Renal cortex interstitium (tissue), 15 donors: Measurements from ENCODE around the gene CRYGS. TPM values are rescaled to one million over a fixed set of nuclear protein-coding genes. Genes with fewer than 3 reads are reported as not detected.
"Not testable (repeated sequence)": the region's sequence is repeated elsewhere in the genome, so short reads cannot be mapped to it uniquely, and the experiment has no call there.

Source experiments
- DNase-seq, 11 donors: peaks; one replicate each; pipeline ENCODE4 v3.0.0-alpha.2; 2013; ENCODE audit warnings: low read depth in 9 of 11, low spot score in 4 of 11; ENCODE audit errors: extremely low read depth in 1 of 11
- long read RNA-seq, 16 experiments: transcript quantifications; one replicate each; lab custom pipeline, GENCODE V29; 2026
- polyA plus RNA-seq, 3 donors: library from polyadenylated mRNA; unstranded; fragments of 120-200 nt; gene quantifications; one replicate each; pipeline ENCODE4 v1.2.1, GENCODE V29; 2013; ENCODE audit not compliant: insufficient read length in 3 of 3

CRYGS gene
- polyA plus RNA-seq: 10 to 100 TPM in 1 of 3 donors, 1 to 10 TPM in 2; 4.9 to 11.2 (median 5.2) TPM
- long read RNA-seq, donor 1: 0 reads
- long read RNA-seq, donor 2, partial matches to known transcripts: 0 of 1 reads
- long read RNA-seq, donor 2, other reads (novel, unspliced or antisense): 0 of 1 reads
- long read RNA-seq, donor 3, partial matches to known transcripts: 0 of 1 reads
- long read RNA-seq, donor 3, other reads (novel, unspliced or antisense): 0 of 1 reads
- long read RNA-seq, donor 4, partial matches to known transcripts: 0 of 1 reads
- long read RNA-seq, donor 4, other reads (novel, unspliced or antisense): 0 of 1 reads
- long read RNA-seq, donor 5: 0 reads
- long read RNA-seq, donor 6: 0 reads
- long read RNA-seq, donor 7, partial matches to known transcripts: 0 of 1 reads
- long read RNA-seq, donor 7, other reads (novel, unspliced or antisense): 0 of 1 reads
- long read RNA-seq, donor 8, partial matches to known transcripts: 0 of 2 reads
- long read RNA-seq, donor 8, other reads (novel, unspliced or antisense): 0 of 2 reads
- long read RNA-seq, donor 9, partial matches to known transcripts: 0 of 1 reads
- long read RNA-seq, donor 9, other reads (novel, unspliced or antisense): 0 of 1 reads
- long read RNA-seq, donor 10, partial matches to known transcripts: 0 of 2 reads
- long read RNA-seq, donor 10, other reads (novel, unspliced or antisense): 0 of 2 reads
- long read RNA-seq, donor 11: 0 reads
- long read RNA-seq, donor 12: 0 reads
- long read RNA-seq, donor 13: 0 reads
- long read RNA-seq, donor 14, partial matches to known transcripts: 0 of 2 reads
- long read RNA-seq, donor 14, other reads (novel, unspliced or antisense): 0 of 2 reads
- long read RNA-seq, donor 15: 0 reads
- long read RNA-seq, donor 16, partial matches to known transcripts: 0 of 4 reads
- long read RNA-seq, donor 16, other reads (novel, unspliced or antisense): 0 of 4 reads

DNA sequence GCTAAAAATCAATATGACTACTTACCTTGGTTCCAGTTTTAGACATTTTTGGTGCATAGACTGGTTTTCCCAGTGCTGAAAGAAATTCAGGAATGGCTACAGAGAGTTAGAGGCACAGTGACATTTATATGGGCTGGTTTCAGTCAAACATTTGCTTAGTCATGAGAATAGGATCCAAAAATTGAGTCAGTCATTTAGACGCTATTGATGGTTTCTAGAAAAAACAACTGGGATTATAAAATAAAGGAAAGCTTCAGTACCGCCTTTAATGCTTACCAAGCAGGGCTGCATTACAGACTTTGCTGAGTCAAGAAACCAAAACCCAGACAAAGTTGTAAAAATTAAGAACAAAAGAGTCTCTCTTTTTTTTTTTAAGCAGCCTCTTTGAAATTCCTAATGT lies at the start of gene CRYGS:
Gene CRYGS (minus strand): TSS at position 100 of the 400 bp plus-strand sequence. CDS start 54 bp downstream, at position 46.
- DNase-seq: no peak

DNA sequence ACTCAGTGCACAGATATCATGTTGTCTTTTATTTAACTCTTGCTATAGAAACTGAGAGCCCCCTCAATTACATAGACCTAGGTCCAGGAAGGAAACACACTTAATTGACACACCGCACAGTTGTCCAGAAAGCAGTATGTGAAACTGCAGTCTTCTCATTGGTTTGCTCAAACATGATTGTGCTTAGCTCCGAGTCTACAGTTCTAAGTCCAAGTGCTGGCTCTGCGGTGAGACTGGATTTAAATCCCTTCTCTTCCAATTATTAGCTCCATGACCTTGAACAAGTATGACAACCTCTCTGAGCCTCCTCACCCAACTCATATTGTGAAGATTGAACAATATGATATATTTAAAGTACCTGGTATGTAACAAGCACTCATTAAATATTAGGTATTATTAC lies 49.7 kb upstream of the CRYGS start:
- no peak for DNase-seq

DNA sequence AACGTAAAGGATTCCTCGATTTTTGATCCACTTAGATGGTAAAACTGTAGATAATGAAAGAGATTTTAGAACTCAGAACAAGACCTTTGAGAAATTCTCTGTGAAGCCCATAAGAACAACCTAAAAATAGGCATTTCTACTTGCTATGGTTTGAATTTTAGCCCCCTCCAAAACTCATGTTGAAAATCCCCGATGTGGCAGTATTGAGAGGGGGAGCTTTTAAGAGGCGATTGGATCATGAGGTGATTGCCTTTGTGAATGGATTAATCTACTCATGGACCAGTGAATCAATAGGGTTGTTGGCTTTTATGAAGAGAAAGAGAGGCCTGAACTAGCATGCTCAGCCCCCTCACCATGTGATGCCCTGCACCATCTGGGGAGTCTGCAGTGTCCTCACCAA lies 48.5 kb upstream of the CRYGS start:
- no peak for DNase-seq

DNA sequence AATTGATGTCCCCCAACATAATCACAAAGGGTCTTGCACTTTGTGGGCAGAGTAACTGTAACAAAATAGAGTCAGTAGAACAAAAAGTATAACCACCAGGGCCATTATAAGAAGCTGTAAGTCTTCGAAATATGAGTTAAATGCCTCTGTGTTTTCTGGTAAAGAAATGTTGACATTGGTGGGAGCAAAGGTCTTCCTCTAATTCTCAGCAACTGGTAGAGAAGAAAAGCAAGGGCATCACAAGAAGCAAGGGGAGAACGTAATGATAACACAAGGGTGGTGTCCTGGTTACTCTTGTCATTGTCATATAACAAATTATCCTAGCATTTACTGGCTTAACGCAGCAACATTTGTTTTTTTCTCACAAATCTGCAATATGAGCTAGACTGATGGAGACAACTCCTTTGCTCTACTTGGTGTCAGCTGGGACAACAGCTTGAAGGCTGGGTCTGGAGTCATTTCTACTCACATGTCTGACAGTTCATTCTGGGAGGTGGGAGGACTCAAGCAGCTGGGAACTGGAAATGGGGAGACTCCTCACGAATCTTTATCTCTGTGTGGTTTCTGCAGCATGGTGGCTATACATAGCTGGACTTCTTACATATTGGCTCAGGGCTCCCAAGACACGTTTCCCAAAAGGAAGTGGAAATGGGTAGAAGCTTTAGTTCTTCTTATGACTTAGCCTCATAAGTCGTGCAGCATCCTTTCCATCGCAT lies 46.6 kb upstream of the CRYGS start:
- DNase-seq: no peak

DNA sequence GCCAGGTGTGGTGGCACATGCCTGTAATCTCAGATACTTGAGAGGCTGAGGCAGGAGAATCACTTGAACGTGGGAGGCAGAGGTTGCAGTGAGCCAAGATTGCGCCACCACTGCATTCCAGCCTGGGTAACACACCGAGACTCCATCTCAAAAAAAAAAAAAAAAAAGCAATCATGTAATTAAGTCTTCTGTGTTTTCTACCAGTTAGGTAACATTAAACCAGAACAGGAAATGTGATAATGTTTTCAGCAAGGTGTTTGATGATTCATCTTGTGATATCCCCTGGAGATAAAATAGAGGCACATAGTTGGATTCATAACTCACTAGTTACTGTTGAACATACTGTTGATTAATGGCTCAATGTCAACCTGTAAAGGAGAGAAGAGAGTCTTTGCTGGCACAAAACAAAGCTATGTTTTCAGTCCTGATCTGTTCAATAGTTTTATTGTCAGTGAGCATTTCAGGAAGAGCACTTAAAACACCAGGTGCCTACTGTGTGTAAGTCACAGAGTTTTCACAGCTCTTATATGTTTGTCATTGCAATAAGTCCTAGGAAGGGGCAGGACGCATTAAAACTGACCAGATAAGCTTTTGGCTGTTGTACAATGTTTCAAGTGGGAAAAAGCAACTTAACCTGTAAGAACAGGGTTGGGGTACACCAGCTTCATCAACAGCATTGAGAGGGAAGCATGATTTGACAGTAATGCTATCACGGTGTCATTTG lies 45.8 kb upstream of the CRYGS start:
- DNase-seq: no peak

DNA sequence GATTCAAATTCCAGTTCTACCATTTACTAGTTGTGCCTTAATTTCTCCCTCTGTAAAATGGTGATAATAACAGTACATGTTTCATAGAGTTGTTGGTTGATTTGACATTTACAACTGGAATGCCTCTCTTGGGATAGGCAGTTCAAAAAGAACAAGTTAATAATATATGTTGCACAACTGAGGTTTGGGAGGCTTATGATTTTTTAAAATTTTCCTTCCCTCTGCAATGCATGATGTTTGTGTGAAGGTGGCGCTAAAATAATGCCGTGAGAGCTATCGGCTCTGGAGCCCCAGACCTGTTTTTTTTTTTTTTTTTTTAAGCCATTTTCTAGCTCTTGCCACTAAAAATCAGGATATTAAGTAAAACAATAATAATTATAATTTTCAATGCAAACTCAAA lies 44.9 kb upstream of the CRYGS start:
- no peak for DNase-seq

DNA sequence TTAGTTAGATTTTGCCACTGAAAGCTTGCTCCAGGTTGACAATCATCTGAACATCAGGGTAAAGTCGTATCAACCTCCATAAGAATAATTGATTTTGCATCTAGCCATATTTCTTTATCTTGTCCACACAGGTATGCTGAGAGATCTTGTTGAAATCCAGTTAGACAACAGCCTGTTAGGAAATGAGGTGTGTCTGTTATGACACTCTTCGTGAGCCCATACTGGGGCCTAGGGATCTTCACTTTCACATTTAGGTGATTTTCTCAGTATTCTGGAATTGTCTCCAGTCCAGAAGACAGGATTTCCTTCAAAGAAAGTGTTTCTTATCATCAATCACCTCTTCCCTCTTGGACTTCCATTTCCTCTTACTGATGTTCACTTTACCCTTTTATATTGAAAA lies 44.5 kb upstream of the CRYGS start:
- no peak for DNase-seq

DNA sequence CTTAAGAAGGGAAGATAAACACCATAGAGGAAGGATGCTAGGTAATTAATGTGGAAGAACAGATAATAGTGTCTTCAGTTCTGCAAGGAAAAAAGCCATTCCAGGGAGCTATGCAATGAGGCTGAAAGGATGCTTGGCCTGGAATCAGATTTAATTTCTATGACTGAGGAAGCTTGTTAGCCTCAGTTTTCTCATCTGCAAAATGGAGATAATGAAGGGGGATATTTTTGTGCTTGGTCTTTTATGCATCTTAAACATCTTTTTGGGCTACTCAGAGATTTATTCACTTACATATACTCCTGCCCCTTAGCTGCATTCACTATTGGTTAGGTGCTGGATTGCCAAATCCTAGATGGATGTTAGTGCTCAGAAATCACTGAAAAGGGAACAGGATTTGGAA lies 43.0 kb upstream of the CRYGS start:
- no peak for DNase-seq

DNA sequence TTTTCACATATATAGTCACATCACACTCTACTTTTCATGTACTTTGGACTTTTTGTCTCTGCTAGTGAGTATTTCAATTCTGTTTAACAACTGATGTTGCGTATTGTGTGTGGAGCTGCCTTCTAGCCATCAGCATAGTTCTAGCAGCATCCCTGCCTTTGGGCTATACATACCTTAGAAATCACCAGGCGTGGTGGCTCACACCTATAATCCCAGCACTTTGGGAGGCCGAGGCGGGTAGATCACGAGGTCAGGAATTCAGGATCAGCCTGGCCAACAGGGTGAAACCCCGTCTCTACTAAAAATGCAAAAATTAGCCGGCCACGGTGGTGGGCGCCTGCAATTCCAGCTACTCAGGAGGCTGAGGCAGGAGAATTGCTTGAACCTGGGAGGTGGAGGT lies 42.1 kb upstream of the CRYGS start:
- not testable (repeated sequence) for DNase-seq

DNA sequence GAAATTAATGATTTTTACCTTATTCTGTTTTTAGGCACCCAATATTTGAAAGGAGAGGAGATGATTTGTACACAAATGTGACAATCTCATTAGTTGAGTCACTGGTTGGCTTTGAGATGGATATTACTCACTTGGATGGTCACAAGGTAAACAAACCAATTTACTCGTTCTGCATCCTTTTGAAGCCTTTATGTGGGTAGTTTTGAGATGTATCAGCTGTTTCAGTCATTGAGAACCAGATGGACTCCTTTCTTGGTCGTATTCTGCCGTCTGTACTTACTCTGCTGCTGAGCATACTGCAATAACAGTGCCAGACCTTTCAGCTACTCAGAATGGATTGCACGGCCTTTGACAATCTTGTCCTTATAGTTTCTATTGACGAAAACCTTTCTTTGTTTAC lies 39.7 kb upstream of the CRYGS start:
- no peak for DNase-seq

DNA sequence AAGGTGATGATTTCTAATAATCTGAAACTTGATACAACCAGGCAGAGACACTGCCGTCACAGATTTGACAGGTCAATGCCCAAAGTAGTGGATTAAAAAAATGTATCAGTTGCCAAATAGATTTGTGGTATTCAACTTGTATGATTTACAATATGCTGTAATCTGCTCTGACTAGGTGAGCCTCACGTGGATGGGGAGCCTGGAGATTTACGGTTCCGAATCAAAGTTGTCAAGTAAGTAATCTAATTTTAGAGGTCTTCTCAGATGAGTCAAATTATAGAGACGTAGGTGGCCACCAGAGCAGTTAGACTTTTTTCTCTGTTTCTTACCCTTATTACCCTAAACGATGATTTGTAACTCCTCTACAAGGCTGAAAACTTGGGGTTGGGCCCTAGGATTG lies 38.4 kb upstream of the CRYGS start:
- no peak for DNase-seq

DNA sequence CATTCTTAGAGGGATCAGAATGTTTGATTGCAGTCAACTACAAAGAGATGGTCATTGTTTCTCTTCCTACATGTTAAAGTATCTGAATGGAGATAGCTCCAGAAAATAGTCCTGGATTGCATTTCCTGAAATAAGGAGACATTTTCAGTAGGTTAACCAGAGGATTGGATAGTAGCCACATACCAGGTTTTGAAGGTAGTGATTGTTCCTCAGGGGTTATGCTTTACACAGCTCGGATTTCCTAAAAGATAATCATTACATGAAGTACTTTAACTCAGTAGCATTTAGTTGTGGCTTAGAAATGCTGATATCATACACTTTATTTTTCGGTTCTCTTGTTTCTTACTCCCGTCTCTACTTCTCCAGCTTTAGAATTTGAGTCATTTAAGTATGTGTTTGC lies 36.6 kb upstream of the CRYGS start:
- DNase-seq: no peak

DNA sequence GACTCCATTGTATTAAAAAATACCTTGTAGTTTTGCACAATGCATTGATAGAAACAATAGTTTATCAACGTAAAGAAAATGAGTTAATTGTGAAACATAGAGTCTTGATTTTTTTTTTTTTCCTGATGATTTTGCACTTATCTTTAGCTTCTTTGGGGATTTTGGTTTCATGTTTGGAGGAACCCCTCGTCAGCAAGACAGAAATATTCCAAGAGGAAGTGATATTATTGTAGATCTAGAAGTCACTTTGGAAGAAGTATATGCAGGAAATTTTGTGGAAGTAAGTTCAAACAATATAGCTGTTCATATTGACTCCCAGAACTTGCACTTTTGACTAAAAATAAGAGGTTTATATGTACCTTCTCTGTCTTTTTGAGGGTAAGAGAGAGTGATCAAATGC lies 33.3 kb upstream of the CRYGS start:
- DNase-seq: no peak

DNA sequence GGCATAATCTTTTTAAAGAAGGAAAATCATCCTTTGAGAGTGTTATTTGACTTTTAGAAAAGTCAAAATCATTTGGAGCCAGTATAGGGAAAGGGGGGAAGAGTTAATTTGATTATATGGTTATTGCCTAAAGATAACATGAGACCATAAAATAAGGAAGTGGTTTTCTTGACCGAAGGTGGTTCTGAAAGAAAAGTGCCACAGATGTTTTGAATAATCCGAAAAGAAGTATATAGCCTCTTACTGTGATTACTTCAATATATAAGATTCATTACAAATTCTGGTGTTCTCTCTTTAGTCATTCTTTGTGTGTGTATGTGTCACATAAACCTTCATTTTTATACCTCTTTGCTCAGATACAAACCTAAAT lies 27.4 kb upstream of the CRYGS start:
- no peak for DNase-seq

DNA sequence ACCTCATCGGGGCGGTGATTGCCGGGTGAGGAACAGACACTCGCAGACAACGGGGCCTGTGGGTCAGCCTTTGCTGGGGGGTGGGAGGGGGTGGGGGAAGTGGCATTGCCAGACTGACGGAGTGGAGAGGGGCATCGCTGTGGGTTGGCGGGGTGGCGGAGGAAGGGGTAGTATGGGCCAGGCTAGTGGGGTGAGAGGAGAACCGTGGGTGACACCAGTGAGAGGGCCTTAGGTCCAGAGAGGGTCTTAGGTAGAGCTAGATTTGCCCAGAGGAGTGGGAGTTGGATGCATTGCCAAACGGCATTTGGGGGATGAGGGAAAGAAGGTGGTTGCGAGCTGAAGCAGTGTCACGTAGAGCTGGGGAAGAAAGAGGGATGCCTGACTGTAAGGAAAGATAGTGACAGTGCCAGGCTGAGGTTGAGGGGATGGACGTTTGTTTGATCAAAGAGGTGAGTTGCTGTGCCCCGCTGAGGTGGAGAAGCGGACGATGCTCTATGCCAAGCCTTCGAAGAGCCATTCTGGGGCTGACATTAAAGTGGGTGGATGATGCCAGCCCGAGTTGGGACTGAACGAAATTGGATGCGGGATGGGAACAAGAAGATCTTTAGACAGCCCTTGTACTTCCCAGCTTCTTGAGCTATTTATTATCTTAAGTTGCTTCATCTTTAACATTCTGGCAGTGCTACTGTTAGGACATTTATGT lies 26.9 kb upstream of the CRYGS start:
- DNase-seq: no peak

DNA sequence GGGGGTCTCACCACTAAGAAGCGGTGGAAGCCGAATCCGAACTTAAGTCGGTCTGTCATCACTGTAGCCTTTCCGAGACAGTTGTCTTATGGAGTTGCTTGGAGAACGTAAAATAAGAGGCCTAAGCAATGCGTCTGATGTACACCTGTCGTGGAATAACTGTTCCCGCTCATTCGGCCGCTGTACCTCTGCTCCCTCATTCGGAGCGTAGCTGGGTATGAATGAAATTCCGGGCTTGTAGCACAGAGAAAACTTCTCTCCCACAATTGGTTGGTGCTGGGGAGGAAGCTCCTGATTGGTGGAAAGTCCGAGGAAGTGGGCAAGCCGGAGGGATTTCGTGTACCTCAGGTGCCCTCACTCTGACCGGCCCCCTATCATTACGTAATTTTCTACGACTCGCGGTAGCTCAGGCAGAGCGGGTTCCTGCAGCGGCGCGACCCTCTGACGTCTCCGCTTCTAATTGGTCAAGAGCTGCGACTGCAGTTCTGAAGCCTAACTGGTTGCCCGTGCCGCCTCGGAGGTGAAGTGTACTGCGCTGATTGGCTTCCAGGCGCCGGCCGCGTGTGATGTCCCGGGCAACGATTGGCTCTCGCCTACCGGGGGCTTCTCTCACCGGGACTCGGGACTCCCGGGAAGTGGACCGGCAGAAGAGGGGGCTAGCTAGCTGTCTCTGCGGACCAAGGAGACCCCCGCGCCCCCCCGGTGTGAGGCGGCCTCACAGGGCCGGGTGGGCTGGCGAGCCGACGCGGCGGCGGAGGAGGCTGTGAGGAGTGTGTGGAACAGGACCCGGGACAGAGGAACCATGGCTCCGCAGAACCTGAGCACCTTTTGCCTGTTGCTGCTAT lies 26.1 kb upstream of the CRYGS start, which contains the start of gene DNAJB11:
Gene DNAJB11 (plus strand): TSS at position 625 of the 845 bp plus-strand sequence. CDS start 178 bp downstream, at position 803.
- DNase-seq: peak; percentile 96 to 100 (median 100)

DNA sequence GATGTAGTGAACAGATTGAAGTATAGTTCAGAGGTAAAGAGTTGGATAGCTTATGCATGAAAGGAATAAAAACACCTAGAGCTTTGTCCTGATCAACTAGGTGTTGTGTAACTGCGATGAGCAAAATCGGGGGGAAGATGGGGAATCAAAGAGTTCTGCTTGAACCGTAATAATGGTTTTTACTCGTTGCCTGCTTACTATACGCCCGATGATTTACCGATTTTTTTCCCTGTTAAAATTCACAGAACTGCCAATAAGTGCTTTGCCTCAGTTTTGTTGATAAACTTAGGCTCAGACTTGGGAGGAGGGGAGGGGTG lies 25.6 kb upstream of the CRYGS start:
- DNase-seq: no peak
